Measurements from ENCODE around the gene MGST2.

GRCh38 chr4:139740121-139740520, 74.5 kb downstream of the MGST2 start:
- TF ChIP-seq CTCF (IDR thresholded peaks at IDR 0.05; ENCODE audit: poor library complexity): no peak
- no peak for TF ChIP-seq EZH2 (IDR thresholded peaks at IDR 0.05; ENCODE audit: borderline replicate concordance)

Data from hepatocyte (in vitro differentiated cells).